Uterus (tissue), 2 donors: ENCODE measurements around the gene TMEM131.

ENCODE experiments used
- CTCF ChIP-seq, 4 experiments: fragments of 200-600 bp in 2 of 4; fragments of 450-650 bp in 2 of 4; sonication (generic) in 2 of 4; IDR thresholded peaks; one replicate each; pipeline ENCODE4 v1.5.1; 2016 to 2019; ENCODE audit warnings: antibody characterized with exemption in 4 of 4, mild to moderate bottlenecking in 2 of 4, moderate library complexity in 1 of 4
- POLR2A ChIP-seq, 2 donors: fragments of 450-650 bp; IDR thresholded peaks; one replicate each; pipeline ENCODE4 v1.6.1; 2016; ENCODE audit warnings: antibody characterized with exemption in 2 of 2, mild to moderate bottlenecking in 1 of 2, moderate library complexity in 1 of 2

- TF ChIP-seq CTCF (IDR thresholded peaks at IDR 0.05) (no peak), POLR2A (IDR thresholded peaks at IDR 0.05) (no peak)
These were observed 568 bp downstream of the TMEM131 start for GRCh38 chr2:97995026-97995733.
